ENCODE data around the gene CFLAR.
A peak's percentile ranks its signal among the peaks of the same experiment; 100 is the strongest.
"Not testable (repeated sequence)": the region's sequence is repeated elsewhere in the genome, so short reads cannot be mapped to it uniquely, and the experiment has no call there.

CFLAR gene

DNA sequence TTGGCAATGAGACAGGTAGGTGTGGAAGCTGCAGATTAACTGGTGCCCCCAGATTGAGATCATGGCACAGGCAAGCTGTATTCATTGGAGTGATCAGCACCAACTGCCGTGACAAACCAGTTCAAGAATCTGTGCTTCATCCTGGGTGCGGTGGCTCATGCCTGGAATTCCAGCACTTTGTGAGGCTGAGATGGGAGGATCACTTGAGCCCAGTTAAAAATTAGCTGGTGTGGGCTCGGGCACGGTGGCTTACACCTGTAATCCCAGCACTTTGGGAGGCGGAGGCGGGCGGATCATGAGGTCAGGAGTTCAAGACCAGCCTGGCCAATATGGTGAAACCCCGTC, 33.8 kb downstream of the CFLAR start:
- DNase-seq, result not testable (repeated sequence)

DNA sequence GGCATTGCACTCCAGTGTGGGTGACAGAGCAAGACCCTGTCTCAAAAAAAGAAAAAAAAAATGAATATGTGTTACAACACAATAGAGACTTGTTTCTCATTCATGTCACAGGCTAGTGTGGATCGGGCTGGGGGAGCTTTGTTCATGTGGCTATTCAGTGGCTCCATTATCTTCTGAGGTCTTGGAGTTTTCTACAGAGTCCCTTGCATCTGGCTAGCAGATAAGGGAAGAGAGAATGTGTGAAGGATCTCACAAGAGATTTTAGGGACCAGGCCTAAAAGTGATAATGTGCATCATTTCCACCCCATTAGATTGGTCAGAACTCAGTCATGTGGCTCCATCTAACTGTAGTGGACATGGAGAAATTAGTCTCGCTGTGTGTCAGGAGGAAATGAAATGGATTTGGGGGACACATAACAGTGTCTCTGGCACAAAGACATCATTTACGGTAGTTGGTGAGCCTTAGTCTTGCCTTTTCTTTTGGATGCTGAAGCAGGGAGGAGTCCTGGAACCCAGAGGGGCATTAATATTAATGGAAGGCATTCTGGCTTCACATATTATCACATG, 34.6 kb downstream of the CFLAR start:
- DNase-seq, result no peak

DNA sequence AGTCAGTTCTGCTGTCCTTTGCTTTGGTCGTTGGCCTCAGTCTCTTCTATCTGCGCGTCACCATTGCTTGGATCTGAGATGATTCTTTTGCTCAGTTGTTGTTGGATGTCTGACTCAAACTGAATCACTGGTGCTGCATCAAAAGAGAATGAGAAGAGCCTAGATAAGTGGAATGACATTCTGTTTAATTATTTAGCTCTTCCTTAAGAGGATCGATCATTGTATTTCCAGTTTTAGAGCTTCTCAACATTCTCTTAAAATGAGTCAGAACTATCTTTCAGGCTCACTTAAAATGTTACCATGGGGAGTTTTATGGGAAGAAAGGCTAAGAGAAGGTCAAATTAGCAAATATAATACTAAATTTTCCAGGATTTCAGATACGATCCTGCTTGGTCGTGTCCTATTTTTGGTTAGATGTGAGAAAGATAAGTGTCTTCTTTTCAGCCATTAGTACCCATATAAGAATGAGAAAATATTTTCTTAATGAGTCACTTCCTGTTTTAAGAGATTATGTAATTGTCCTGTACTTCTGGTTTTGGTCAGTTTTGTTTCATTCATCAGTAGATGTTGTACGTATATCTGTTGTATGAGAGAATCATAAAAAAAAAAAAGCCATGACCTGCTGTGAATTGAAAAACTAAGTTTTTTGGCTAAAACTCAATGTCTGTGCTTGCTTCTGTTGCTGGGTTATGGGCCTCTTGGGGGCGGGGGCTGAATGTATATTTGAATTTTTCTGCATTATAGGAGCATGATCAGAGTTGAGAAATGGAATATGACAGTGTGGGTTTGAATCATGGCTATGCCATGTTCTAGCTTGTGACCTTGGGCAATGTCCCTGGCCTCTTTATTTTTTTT, 35.4 kb downstream of the CFLAR start:
- no peak for DNase-seq

DNA sequence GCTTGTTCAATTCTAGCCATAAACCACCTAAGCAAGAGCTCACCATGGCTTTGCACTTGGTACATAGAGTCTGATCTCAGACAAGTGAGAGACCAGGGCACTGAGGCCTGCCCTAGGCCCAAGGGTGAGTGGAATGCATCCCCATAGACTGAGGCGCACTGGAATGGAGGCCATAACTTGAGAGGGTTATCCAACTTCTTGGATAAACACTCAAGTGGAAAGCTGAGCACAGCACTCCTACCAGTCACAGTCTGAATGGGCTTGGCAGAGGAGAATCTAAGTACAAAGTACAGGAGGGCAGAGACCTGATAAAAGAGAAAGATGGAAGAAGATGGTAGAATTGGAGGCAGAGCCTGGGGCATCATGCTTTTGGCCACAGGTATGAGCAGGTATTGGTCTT, 36.6 kb downstream of the CFLAR start:
- no peak for DNase-seq

DNA sequence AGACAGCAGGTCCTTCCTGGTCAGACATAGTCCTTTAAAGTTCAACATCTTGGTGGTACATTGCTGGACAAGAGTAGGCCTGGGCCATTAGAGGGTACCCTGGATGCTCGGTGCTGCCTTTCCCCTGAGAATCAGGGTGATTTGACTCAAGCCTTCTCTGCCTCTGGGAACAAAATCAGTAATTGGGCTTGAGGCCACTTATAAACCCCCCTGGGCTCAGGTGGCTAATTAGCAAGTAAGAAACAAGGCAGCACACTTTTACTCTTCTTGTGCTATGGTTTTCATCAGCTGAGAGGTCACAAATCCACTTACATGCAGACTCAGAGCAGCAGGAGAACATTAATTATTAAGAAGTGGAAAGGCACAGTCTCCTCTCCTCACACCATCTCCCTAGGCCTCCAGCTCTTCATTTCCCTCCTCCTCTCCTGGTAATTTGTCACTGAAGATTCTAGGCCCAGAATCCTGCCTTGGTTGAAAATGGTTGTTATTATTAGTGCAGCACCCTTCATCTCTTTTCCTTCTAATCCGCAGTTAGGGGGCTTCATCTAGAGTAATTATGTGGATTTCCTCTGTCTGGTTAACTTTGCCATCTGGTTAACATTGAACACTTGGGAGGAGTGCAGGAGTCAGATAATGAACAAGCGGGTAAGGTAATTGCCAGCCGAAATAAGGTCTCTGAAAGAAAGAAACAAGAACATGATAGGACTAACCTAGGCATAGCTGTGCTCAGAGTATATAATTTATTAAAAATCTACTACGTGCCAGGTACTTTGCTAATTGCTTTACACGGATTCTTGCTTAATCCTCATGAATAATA, 37.2 kb downstream of the CFLAR start:
- DNase-seq, result no peak

DNA sequence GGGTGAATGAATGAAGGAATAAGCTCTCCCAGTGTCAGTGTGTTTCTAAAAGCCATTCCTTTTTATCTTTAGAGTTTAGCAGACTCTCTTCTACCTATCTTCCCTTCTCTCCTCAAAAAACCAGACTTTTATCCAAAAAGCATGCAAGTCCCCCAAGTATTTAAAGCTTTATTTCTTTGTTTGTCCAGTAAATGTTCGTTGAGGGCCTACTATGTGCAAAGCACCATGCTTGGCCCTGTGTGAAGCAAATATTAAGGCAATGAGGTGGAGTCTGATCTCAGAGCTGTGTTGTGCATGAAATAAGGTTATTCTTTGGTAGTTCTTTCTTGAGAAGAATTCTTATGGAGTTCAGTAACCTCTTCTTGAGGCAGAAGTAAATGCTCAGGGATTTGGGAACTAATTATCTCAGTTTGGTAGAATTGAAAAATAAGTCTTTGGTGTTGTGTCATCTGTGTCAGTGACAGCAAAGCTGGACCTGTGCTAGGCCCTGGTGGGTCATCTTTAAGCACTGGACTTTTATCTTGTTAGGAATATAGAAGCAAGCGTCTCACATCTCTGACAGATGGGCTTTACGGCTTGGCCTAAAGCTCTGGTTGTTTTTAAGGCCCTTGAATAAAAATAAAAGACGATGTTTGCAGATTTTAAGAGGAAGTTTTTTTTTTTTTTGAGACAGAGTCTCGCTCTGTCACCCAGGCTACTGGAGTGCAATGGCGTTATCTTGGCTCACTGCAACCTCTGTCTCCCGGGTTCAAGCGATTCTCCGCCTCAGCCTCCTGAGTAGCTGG, 38.8 kb downstream of the CFLAR start:
- DNase-seq, result no peak

DNA sequence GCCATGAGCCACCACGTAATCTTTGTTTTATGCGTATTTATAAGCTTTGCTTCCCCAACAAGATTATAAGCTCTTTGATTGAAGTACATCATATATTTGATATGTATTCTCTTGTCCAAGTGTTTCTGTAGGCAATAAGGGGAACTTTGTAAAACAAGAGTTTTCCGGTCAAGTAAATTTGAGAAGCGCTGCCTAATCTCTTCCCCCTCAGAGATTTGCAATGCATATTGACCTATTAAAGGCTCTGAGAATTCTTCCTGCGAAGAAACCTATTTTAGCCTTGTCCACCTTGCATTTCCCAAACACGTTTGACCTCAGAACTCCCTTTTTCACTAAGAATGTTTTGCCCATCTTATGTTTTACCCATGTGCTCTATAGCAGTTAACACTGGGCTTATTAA, 40.1 kb downstream of the CFLAR start:
- no peak for DNase-seq

DNA sequence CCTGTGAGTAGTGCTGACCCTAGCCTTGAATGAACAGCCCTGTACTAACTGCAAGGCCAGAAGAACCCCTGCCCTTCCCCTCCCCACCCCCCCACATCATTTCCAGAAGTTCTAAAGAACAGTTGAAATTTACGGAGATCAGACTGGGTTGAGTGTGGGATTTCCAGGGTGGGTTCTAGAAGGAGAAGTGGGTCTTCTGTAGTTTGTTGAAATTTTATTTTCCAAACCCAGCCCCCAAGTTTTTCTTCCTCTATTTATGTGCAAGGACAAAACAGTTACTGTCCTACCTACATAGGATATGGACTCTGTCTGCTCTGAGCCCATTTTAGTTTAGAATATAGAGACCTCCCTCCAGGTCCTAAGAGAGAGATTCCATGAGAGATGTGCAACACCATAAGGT, 40.7 kb downstream of the CFLAR start:
- no peak for DNase-seq

DNA sequence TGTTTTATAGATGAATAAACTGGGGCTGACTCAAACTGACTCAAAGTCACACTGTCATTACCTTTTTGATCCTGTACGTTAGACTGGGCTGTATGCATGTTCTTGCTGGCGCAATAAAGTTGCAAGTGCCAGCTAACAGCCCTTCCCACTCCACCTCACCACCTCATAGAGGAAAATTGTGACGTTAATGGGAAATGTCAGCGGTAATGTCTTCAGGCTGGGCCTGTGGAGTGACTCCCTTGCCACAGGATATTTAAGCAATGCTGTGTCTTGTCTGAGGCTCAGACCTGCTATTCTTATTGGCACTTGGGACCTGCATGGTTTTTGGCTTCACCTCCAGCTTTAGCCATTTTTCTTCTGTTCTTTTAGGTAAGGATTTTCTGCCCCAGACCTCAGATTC, 41.7 kb downstream of the CFLAR start:
- no peak for DNase-seq

DNA sequence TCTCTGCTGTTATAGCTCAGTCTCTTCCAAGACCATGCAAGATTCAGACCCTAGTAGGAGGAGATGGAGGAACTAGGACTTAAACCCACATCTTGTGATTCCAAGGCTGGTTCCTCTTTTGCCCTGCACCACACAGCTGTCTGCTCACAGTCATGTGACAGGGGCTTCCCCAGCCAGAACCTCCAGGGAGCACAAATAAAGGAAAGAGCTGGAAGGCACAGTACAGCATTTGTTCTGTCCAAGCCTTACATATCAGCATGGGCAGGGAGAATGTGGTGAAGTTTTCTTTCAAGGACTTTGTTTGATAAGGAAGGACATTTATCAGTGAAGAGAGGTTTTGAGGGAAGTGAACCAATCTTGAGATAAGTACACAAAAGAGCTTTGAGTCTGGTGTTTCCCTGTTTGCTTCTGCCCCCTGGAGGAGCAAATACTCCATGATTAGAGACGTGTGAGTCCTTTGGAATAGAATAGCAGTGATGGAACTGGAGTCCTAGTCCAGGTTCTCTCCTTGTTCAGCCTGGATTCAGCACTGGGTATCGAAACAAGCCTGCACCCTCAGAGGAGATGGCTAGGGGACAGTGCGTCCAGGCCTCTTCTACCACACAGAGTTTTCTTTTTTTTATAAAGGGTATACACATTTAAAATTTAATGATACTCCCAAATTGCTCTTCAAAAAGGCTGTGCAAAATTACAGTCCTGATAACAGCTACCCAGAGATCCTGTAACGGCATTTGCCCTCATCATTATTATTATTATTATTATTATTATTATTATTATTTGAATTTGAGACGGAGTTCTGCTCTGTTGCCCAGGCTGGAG, 42.4 kb downstream of the CFLAR start:
- peak; percentile 42 for DNase-seq

DNA sequence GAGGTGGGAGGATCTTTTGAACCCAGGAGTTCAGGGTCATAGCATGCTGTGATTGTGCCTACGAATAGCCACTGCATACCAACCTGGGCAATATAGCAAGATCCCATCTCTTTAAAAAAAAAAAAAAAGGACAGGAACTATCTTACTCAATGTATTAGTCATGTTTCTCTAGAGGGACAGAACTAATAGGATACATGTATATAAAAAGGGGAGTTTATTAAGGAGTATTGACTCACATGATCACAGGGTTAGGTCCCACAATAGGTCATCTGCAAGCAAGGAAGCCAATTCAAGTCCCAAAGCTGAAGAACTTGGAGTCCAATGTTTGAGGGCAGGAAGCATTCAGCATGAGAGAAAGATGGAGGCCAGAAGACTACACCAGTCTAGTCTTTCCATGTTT, 48.2 kb downstream of the CFLAR start:
- DNase-seq, result no peak

DNA sequence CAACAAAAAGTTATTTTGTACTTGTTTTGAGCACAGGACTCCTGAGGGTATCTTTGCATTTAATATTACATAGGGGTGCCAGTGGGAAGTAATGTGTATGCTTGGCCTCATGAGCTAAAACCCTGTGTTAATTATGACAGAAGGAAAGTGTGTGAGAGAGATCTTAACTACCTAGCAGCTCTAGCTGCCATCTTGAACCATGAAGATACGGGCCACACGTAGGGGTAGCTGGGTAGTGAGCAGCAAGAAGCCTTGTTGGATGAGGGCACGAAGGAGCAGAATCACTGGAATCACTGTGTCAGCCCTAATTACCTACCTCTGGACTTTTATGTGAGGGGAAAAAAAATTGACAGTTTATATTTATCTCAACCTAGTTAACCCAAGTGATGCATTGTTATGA, 51.6 kb downstream of the CFLAR start:
- no peak for DNase-seq

DNA sequence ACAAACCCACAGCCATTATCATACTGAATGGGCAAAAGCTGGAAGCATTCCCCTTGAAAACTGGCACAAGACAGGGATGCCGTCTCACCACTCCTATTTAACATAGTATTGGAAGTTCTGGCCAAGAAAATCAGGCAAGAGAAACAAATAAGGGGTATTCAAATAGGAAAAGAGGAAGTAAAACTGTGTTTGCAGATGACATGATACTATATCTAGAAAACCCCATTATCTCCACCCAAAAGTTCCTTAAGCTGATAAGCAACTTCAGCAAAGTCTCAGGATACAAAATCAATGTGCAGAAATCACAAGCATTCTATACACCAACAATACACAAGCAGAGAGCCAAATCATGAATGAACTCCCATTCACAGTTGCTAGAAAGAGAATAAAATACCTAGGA, 52.5 kb downstream of the CFLAR start:
- DNase-seq, result not testable (repeated sequence)

DNA sequence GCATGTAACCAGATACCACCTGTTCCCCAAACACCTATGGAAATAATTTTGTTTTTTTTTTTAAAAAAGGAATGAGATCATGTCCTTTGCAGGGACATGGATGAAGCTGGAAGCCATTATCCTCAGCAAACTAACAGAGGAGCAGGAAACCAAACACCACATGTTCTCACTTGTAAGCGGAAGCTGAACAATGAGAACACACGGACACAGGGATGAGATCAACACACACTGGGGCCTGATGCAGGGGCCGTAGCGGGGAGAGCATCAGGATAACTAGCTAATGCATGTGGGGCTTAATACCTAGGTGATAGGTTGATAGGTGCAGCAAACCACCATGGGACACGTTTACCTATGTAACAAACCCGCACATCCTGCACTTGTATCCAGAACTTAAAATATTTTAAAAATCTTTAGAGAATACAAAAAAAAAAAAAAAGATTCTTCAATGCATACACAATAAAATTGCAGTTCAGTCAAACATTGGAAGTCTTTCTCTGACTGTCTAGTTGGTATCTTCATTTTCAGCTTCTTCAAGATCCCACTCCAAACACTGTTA, 55.4 kb downstream of the CFLAR start:
- DNase-seq, result no peak

DNA sequence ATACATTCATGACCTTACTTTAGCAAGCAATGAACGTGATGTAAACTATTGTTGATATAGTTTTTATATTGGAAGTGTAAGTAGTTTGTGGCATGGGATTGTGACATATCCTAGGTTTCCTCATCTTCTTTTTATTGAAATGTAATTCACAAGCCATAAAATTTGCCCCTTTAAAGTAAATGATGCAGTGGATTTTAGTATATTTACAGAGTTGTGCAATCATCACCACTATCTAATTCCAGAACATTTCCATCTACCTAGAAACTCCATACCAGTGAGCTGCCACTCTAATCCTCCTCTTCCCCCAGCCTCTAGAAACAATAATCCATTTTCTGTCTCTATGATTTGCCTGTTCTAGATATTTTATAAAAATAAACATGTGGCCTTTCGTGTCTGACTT, 56.3 kb downstream of the CFLAR start:
- DNase-seq, result no peak

DNA sequence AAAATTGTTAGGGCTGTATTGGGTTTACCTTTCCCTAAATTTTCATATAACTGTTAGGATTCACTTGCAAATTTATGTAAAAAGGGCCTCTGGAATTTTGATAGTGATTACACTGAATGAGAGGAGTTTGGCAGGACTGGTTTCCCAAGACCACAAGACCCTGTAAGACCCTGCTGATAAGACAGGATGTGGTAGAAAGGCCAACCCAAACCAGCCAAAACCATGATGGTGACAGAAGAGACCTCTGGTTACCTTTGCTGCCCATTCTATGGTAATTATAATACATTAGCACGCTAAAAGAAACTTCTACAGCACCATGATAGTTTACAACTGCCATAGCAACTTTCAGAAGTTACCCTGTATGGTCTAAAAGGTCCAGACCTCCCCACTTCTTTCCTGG, 58.7 kb downstream of the CFLAR start:
- DNase-seq, result no peak

DNA sequence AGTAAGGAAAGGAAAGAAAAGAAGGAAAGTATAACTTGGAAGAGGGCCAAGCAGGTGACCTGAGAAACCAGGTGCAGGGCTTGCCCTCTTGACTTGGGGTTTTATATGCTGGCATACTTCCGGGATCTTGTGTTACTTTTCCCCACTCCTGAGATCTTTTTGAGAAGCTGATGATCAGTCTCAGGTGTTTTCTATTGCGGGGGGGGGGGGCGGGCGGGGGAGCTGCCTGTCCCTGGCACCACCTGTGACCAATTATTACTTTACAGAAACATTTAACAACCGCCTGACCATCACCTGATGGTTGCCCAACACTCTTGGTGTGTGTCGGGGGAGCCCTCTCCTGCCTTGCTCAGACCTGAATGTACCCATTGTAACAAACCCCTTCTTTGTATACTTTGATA, 60.1 kb downstream of the CFLAR start:
- DNase-seq, result no peak

DNA sequence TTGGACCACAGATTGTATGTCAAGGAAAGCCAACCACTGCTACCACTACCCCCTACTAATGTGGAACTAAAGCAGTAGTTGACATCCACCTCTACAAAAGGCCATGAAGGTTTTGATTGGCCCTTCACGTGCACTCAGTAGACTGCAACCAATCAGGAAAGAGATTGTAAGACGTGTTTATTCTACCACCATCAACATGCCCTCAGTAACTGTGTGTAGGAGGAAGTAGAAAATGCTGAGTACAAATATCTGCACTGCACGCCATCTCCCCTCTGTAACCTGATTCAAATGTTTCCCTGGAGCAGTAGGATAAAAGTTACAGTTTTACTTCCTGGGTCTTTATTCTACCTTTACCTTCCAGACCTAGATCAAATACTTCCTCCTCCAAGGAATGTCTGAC, 64.0 kb downstream of the CFLAR start:
- DNase-seq, result no peak

DNA sequence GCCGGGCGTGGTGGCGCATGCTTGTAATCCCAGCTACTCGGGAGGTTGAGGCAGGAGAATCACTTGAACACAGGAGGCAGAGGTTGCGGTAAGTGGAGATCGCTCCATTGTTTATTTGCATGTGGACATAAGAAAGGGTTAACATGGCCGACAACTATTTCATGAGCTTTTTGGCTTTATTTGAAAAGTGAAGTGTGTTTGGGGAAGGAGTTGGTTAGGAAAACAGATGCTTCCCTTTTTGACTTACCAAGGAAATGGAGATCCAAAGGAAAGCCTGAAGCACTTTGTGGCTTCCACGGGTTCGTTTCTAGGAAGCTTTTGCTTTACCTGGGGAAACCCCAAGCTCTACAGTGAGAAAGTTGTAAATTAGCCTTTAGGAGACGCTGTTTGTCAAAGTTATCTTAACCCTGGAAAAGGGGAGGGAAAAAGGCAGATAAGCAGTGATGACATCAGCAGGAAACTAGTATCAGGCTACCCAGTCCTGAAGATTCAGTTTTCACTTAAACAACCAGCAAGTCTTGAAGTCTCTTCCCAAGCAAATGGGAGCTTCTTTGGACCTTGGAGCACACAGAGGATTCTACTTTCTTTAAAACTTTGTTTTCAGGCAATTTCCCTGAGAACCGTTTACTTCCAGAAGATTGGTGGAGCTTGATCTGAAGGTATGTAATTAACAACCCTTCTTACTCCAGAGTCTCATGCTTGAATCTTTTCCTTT, 66.8 kb downstream of the CFLAR start, which contains the start of gene CASP10:
Gene CASP10, plus strand, starts transcription at position 492 of the 715 bp plus-strand sequence. CDS start 2,637 bp downstream, outside the sequence.
- no peak for DNase-seq

DNA sequence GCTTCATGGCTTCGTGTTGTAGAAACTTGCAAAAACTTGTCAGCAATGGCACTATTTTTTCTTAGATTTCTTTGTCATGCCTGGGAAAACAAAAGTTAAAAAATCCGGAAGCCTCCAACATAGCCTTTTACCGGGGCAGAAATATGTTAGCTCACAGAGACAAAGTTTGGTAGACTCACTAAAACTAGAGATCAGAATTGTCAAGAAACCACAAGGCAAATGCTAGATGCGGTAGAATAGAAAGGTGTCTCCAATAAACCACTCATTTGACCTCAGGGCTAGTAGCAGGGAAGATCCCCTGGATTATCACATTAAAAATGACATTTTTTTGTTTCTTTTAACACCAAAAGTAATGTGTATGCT, 67.4 kb downstream of the CFLAR start:
- DNase-seq, result no peak

DNA sequence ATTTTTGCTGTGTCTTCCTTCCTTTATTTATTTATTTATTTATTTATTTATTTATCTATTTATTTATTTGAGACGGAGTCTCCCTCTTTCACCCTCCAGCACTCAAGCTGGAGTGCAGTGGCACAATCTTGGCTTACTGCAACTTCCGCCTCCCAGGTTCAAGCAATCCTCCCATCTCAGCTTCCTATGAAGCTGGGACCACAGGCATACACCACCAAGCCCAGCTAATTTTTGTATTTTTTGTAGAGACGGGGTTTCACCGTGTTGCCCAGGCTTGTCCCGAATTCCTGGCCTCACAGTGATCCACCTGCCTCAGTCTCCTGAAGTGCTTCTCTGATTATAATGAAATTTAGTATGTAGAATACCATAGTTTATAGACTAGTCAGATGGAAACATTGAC, 67.9 kb downstream of the CFLAR start:
- DNase-seq, result not testable (repeated sequence)

Data from NCI-H1092 treated with DMSO at 0.1 percent for 48 hours (cell line).